Endothelial cell of umbilical vein (primary cell): ENCODE results near the gene TNFRSF12A. TPM values are rescaled to one million over a fixed set of nuclear protein-coding genes. Genes with fewer than 3 reads are reported as not detected.

Experiments
- BruUV-seq: library from RNA; stranded (reverse); fragments of 400-500 nt; replicated peaks from 2 replicates; lab custom pipeline; 2021; lab: Mats Ljungman, UMichigan
- CTCF ChIA-PET: fragments of 300-600, 350-600 bp; sonication (Branson Sonifier 250); formaldehyde crosslinking; loops from one replicate; lab custom pipeline; 2021; ENCODE audit warnings: antibody characterized with exemption, inconsistent platforms; lab: Charles Lee
- POLR2A ChIA-PET: fragments of 300-600, 350-600 bp; sonication (Branson Sonifier 250); formaldehyde crosslinking; loops from one replicate; lab custom pipeline; 2021; ENCODE audit warnings: antibody characterized with exemption, inconsistent platforms; lab: Charles Lee
- DNase-seq: peaks from one replicate; pipeline ENCODE4 v3.0.0-alpha.2; 2011; ENCODE audit warnings: low read depth, low spot score
- FAIRE-seq: peaks from 2 replicates; lab custom pipeline; 2011; peaks lifted over from hg19 to GRCh38; lab: Jason Lieb, UNC
- H2AFZ ChIP-seq: 2 replicates; pipeline ENCODE4 v1.6.0; 2012; ENCODE audit warnings: low read depth, low read length, control low read depth, inconsistent platforms
- H3K27ac ChIP-seq: 2 replicates; pipeline ENCODE4 v1.5.1; 2011; ENCODE audit warnings: low read depth, mild to moderate bottlenecking, control low read depth, low read length, moderate library complexity; ENCODE audit not compliant: insufficient read depth
- H3K27me3 ChIP-seq, 2 experiments: 2 replicates each; pipeline versions ENCODE4 v1.6.0 to v1.6.1; 2011; ENCODE audit warnings: low read length in 2 of 2, mixed read lengths in 1 of 2; ENCODE audit not compliant: control insufficient read depth in 2 of 2, insufficient read depth in 2 of 2
- H3K36me3 ChIP-seq, 2 experiments: 2 replicates in 1 of 2; 3 replicates in 1 of 2; pipeline ENCODE4 v1.5.1; 2011; ENCODE audit warnings: low read length in 2 of 2, mild to moderate bottlenecking in 1 of 2, moderate library complexity in 1 of 2; ENCODE audit not compliant: control insufficient read depth in 2 of 2, insufficient read depth in 2 of 2; ENCODE audit errors: extremely low read depth in 1 of 2
- H3K4me1 ChIP-seq: 3 replicates; pipeline ENCODE4 v1.5.1; 2011; ENCODE audit warnings: mild to moderate bottlenecking, low read length; ENCODE audit not compliant: control insufficient read depth, insufficient read depth; ENCODE audit errors: extremely low read depth
- H3K4me2 ChIP-seq: 2 replicates; pipeline ENCODE4 v1.6.1; 2011; ENCODE audit warnings: low read length, control low read depth, mixed read lengths; ENCODE audit not compliant: insufficient read depth
- H3K4me3 ChIP-seq, 3 experiments: fragments of 200-600 bp in 1 of 3; sonication (generic), shearing (Covaris generic) in 1 of 3; replicated peaks in 1 of 3; 2 replicates each; pipeline ENCODE4 v1.5.1; 2011 to 2016; ENCODE audit warnings: control low read depth in 3 of 3, low read length in 3 of 3, mild to moderate bottlenecking in 2 of 3, inconsistent platforms in 1 of 3, low read depth in 1 of 3, moderate library complexity in 1 of 3; ENCODE audit not compliant: insufficient read depth in 1 of 3
- H3K79me2 ChIP-seq: 2 replicates; pipeline ENCODE4 v1.6.0; 2012; ENCODE audit warnings: low read length, inconsistent platforms; ENCODE audit not compliant: control insufficient read depth, insufficient read depth
- H3K9ac ChIP-seq: replicated peaks from 2 replicates; pipeline ENCODE3; 2011; ENCODE audit warnings: low read length, control low read depth; ENCODE audit not compliant: insufficient read depth; ENCODE audit errors: extremely low read depth
- H3K9me1 ChIP-seq: replicated peaks from 3 replicates; pipeline ENCODE4 v1.6.0; 2011; ENCODE audit warnings: mild to moderate bottlenecking, low read length; ENCODE audit not compliant: control insufficient read depth, insufficient read depth; ENCODE audit errors: extremely low read depth
- H3K9me3 ChIP-seq: replicated peaks from 2 replicates; pipeline ENCODE4 v1.5.1; 2012; ENCODE audit warnings: low read length, inconsistent platforms; ENCODE audit not compliant: control insufficient read depth, insufficient read depth
- H4K20me1 ChIP-seq: replicated peaks from 2 replicates; pipeline ENCODE3; 2011; ENCODE audit warnings: mild to moderate bottlenecking, low read length; ENCODE audit not compliant: control insufficient read depth, insufficient read depth; ENCODE audit errors: extremely low read depth
- EZH2 ChIP-seq: IDR thresholded peaks from 2 replicates; pipeline ENCODE4 v1.6.1; 2012; ENCODE audit warnings: borderline replicate concordance, low read depth, mild to moderate bottlenecking, moderate library complexity, low read length, inconsistent platforms; ENCODE audit not compliant: severe bottlenecking
- FOS ChIP-seq: IDR thresholded peaks from 2 replicates; pipeline ENCODE4 v1.6.1; 2011; ENCODE audit warnings: mild to moderate bottlenecking, low read length, moderate library complexity, borderline replicate concordance; ENCODE audit not compliant: insufficient read depth
- GATA2 ChIP-seq: IDR thresholded peaks from 2 replicates; pipeline ENCODE4 v1.7.0; 2011; ENCODE audit warnings: low read depth, mild to moderate bottlenecking, moderate library complexity, mixed read lengths, low read length; ENCODE audit not compliant: insufficient read length, insufficient read depth
- JUN ChIP-seq: IDR thresholded peaks from 2 replicates; pipeline ENCODE4 v1.6.1; 2011; ENCODE audit warnings: borderline replicate concordance, low read depth; ENCODE audit not compliant: insufficient read length, insufficient read depth
- MYC ChIP-seq: IDR thresholded peaks from one replicate; pipeline ENCODE4 v1.6.1; 2011; ENCODE audit warnings: mild to moderate bottlenecking, low read depth, low read length
- POLR2A ChIP-seq: IDR thresholded peaks from 2 replicates; pipeline ENCODE4 v1.6.1; 2012; ENCODE audit warnings: low read depth, mild to moderate bottlenecking, control low read depth, low read length
- POLR2AphosphoS5 ChIP-seq: IDR thresholded peaks from 2 replicates; pipeline ENCODE4 v1.6.1; 2012; ENCODE audit warnings: low read depth, mild to moderate bottlenecking, control low read depth, low read length, moderate library complexity; ENCODE audit not compliant: insufficient read depth
- dilution Hi-C: fragments of 300-500 bp; cut with MboI; formaldehyde crosslinking; loops from one replicate; pipeline ENCODE4 v1.15.0; 2019; ENCODE audit warnings: low sequenced_read_pairs; ENCODE audit not compliant: extremely low pct_ligation_motif_present
- intact Hi-C: fragments of 100-400 bp; cut with micrococcal nuclease; formaldehyde crosslinking; loops from one replicate; pipeline ENCODE4 v1.10.0; 2022
- polyA plus RNA-seq, 4 experiments: library from polyadenylated mRNA; depleted of rRNA in 3 of 4; stranded (reverse) in 3 of 4; unstranded in 1 of 4; fragments of >200 nt; gene quantifications; 2 replicates each; pipeline versions ENCODE4 v1.2.1 to v1.2.3, GENCODE V29; 2011 to 2012; ENCODE audit warnings: missing spikeins in 1 of 4
- total RNA-seq: library from RNA; stranded (reverse); gene quantifications from 2 replicates; pipeline ENCODE4 v1.2.3, GENCODE V29; 2021
- TF ChIP-seq, protein P1 (sequence below): IDR thresholded peaks from 2 replicates; pipeline ENCODE4 v1.6.1; 2011; ENCODE audit not compliant: insufficient read depth, insufficient read length
- TF ChIP-seq, protein P2 (sequence below), 2 donors: IDR thresholded peaks; 1 replicate in 1 of 2; 2 replicates in 1 of 2; pipeline ENCODE4 v1.5.1; 2011; ENCODE audit warnings: low read length in 2 of 2, mild to moderate bottlenecking in 2 of 2, moderate library complexity in 2 of 2, control low read depth in 1 of 2, inconsistent platforms in 1 of 2, low read depth in 1 of 2; ENCODE audit not compliant: insufficient read depth in 1 of 2; ENCODE audit errors: extremely low read depth in 1 of 2

Gene TNFRSF12A
- total and polyA plus RNA-seq, 2 donors (not counting 3 experiments of a cell fraction or from before 2014, with no cell fraction given): 162 to 187 TPM

DNA sequence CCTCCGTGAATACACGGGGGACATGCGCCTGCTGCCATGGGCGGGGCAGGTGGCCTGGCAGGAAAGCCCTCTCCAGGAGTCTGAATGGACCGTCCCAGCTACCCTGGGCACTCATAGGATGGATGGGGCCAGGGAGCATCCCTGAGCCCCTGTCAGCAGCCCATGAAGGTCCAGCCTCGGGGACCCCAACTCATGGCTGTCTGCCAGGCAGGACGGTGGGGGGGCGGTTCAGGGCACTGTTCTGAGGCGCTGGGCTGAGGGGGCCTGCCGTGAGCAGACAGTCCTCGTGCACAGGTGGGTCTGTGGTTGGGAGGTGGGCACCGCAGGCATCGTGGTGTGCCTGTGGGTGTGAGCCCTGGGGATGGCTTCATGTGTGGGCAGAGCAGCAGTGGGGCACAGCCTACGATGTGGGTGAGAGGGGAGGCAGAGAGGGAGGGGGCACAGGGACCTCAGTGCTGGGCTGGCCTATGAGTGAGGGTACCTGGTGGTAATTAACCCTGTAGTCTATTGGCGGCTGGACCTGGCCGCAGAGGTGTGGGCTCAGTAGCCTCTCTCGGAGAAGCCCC, 33.5 kb upstream of the TNFRSF12A start:
- Histone ChIP-seq H3K27ac (no peak overlapping the region), H3K9ac (no peak overlapping the region), H3K4me1 (no peaks in the 10 kb centered on the region), H3K27me3 (peaks cover 0 to 5% of the 10 kb centered on the region in 2 experiments), H3K9me1 (no peaks in the 10 kb centered on the region), H3K36me3 (no peaks in the 10 kb centered on the region), H2AFZ (no peak overlapping the region), H3K79me2 (no peaks in the 10 kb centered on the region), H4K20me1 (no peaks in the 10 kb centered on the region), H3K4me3 (no peak overlapping the region), H3K4me2 (no peak overlapping the region), H3K9me3 (no peaks in the 10 kb centered on the region)
- DNase-seq (no peak), FAIRE-seq (no peak)
- dilution Hi-C loops: no loop called here
- ChIA-PET CTCF (interaction anchor here (1.4 kb wide), 1 partner anchor 42 kb away, joined by 3 read pairs; no protein-coding TSS in a partner anchor), POLR2A (no interaction called here)
- no peak for TF ChIP-seq MYC
- TF ChIP-seq POLR2AphosphoS5: no peak
- no peak for TF ChIP-seq JUN
- TF ChIP-seq, protein P1, sequence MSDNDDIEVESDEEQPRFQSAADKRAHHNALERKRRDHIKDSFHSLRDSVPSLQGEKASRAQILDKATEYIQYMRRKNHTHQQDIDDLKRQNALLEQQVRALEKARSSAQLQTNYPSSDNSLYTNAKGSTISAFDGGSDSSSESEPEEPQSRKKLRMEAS: no peak
- TF ChIP-seq POLR2A: no peak
- no peak for TF ChIP-seq GATA2
- no peak for TF ChIP-seq EZH2
- TF ChIP-seq, protein P2, sequence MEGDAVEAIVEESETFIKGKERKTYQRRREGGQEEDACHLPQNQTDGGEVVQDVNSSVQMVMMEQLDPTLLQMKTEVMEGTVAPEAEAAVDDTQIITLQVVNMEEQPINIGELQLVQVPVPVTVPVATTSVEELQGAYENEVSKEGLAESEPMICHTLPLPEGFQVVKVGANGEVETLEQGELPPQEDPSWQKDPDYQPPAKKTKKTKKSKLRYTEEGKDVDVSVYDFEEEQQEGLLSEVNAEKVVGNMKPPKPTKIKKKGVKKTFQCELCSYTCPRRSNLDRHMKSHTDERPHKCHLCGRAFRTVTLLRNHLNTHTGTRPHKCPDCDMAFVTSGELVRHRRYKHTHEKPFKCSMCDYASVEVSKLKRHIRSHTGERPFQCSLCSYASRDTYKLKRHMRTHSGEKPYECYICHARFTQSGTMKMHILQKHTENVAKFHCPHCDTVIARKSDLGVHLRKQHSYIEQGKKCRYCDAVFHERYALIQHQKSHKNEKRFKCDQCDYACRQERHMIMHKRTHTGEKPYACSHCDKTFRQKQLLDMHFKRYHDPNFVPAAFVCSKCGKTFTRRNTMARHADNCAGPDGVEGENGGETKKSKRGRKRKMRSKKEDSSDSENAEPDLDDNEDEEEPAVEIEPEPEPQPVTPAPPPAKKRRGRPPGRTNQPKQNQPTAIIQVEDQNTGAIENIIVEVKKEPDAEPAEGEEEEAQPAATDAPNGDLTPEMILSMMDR (IDR thresholded peaks at IDR 0.05; ENCODE audit: extremely low read depth in 1 of 2, insufficient read depth in 1 of 2, low read depth in 1 of 2, low read length in 2 of 2): no peak
- no peak for TF ChIP-seq FOS
- intact Hi-C loops: no loop called here
- no TSS peak for BruUV-seq
